GM21619 (cell line): ENCODE data around the gene WFDC1.
"Not testable (repeated sequence)": the region's sequence is repeated elsewhere in the genome, so short reads cannot be mapped to it uniquely, and the experiment has no call there.

Source experiments
- ATAC-seq: cut with Tn5 transposase; IDR thresholded peaks from one replicate; pipeline ENCODE4 v1.9.1; 2021; ENCODE audit not compliant: unreplicated experiment

Gene WFDC1

DNA sequence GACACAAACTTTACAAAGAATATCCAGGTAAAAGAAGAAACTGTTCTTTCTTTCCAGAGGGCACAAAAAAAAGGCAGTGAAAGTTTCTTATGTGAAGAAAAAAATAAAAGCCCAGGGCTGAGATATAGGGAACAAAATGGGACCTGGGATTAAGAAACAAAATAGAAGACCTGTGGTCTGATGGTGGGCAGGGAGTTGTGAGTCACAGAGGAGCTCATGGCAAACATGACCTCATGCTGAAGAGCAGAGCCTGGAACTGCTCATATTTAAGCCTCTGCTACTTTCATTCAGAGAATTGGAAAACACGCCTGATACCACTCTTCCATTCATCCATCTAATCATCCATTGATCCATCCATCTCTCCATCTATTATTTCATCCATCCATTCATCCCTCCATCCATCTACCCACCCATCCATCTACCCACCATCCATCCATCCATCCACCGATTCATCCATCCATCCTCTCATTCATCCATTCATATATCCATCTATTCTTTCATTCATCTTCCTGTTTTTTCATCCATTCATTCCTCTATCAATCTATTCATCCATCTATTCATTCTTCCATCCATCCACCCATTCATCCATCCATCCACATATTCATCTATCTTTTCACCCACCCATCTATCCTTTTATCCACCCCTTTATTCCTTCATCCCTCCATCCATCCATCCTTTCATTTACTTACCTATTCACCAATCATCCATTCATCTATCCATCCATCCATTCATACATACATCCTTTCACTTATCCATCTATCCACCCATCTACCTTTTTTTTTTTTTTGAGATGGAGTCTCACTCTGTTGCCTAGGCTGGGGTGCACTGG is 30.0 kb downstream of the WFDC1 start:
- ATAC-seq, result no peak

DNA sequence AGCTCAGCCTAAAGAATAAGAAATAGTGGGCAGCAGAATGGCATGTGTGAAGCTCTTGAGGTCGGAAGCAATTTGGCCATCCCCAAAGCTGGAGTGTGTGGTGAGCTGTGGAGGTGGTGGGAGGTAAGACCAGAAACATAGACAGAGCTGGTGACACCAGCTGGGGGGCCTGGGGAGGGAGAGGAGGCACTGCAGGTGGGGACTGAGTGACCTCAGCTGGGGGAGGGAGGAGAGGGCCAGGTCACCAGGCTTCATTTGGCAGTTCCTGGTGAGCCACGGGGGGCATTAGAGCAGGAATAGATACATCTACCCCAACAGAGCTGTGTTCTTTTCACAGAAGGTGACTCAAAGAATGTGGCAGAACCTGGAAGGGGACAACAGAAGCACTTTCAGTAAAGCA is 31.9 kb downstream of the WFDC1 start:
- no peak for ATAC-seq

DNA sequence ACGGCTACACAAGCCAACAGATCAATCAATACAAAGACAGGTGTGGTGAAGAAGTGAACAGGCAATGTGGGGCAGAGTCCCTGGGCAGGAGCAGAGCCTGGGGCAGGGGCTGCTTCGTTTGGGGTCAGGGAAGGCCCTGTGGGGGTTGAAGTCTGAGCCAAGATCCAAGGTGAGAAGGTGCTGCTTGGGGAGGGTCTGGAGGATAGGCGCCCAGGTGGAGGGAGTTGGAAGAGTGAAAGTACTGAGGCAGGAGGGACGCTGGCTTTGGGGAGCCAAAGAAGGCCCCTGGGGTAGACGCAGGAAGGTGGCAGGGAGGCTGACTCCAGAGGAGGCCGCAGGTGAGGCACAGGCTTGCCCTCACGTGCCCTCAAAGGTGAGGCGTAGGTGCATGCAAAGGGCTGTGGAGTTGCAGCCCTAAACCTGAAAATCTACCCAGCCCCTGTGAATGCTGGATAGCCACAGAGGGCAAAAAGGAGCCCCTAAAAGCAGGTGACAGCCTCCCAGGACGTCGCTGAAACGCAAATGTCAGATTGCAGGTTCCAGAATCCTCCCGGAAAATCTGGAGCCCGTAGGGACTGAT is 33.3 kb downstream of the WFDC1 start:
- ATAC-seq, result no peak

DNA sequence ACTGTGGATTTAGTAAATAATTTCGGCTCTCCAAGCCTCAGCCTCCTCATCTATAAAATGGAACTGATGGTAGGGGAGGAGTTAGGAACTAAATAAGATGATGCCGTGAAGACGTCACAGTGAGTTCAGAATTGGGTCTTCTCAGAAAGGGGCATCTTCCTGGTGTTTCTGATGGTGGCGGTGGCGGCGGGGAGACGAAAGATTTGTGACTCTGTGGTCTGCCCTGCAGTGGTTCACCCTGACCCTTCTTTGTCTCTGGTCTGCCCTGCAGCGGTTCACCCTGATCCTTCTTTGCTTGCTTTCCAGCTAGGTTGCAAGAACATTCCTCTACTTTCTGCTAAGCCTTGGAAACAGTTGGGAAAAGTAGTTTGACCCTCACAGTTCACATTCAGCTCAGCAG is 34.3 kb downstream of the WFDC1 start:
- no peak for ATAC-seq

DNA sequence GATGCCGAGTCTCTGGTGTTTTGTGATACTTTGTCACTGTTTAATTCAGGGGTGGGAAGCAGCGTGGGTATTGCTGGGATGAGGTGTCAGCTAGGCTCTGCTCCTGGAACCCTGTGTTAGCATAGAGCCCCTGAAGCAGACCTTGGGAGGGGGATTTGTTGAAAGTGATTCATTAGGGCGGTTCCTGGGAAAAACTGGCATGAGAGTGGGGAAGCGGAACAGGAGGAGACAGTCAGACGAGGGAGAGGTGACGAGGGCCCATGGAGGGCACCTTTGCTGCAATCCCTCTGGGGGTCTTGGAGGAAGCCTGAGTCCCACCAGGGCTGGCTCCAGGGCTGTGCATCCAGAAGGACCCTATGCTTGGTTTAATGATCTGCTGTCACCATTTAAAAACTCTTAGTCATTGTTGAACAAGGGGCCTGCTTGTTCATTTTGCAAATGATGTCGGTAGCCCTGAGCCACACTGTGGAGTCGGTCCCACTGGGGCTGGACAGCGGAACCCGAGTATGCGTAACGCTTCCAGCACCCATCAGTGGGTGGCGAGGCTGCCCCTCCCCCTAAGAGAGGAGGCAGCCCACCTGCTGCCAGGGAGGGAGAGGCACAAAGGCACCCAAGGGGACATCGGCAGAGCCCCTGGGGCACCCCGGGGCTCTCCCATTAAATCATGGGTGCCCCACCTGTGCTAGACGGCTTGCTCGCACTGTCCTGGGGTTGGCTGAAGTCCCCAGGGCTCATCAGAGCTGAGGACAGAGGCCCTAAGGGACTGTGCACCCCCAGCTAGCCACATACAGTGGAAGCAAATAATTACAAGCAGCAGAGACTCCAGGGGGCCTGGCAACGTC is 35.4 kb downstream of the WFDC1 start:
- ATAC-seq, result no peak

DNA sequence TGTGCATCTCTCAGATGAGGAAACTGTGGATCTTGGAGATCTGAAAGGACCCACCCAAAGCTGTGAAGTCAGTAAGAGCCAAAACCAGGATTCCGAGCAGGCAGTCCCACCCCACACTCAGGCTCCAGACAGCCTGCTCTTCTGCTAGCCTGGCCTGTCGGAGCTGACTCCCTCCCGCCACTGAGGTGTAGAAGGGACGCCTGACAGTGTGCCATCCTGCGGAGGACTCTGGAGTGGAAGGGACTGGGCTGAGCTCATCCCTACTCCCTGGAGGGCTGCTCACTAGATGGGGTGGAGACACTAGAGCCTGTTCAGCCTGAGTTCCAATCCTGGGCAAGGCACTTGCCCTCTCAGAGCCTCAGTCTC is 36.0 kb downstream of the WFDC1 start:
- no peak for ATAC-seq

DNA sequence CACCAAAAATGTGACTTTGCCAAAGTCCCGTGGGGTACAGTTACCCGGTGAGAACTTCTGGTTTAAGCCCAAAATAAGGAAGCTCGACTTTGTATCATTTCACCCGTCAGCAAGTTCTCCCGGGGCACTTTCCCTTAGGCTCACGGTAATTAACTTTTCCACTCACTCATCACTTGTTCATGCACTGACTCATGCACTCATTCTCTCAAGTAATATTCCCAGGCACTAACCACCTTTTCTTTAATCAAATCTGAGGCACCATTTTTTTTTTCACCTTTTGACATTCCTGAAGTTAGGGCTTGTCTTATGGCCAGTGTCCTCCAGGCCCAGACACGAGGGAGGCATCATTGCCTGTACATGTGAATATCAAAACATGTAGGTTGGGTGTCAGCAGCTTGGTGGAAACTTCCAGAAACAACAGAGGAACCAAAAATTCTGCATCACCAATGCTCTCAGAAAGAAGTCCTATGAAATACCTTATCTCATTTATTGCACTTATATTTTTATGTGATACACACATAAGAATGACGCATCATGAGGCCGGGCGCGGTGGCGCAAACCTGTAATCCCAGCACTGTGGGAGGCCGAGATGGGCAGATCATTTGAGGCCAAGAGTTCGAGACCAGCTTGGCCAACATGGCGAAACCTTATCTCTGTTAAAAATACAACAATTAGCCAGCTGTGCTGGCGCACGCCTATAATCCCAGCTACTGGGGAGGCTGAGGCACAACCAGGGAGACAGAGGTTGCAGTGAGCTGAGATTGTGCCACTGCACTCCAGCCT is 37.5 kb downstream of the WFDC1 start:
- no peak for ATAC-seq

DNA sequence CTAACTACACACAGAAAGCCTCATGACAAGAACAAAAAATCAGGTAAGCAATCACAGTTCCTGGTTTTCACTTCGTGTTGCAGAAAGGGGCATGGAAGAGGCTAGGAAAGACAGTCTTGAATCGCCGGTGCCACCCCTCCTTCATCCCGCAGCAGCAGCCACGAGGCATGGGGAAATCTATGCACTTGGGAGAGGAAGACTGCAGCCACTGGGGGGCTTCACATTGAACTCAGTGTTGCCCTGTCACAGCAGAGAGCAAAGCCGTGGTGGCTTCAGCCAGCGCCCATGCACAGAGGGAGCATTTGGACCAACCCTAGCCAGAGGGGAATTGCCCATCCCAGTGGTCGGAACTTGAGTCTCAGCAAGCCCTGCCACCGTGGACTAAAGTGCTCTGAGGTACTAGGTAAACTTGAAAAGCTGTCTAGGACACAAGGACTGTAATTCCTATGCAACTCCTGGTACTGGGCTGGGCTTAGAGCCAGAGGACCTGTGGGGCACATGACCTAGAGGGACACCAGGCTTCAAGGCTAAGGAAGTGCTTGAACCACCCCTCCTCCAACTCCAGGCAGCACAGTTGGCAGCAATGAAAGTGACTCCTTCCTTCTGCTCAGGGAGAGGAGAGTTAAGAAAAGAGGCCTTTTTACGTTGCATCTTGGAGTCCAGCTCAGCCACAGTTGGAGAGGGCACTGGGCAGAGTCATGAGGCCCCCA is 38.5 kb downstream of the WFDC1 start:
- no peak for ATAC-seq

DNA sequence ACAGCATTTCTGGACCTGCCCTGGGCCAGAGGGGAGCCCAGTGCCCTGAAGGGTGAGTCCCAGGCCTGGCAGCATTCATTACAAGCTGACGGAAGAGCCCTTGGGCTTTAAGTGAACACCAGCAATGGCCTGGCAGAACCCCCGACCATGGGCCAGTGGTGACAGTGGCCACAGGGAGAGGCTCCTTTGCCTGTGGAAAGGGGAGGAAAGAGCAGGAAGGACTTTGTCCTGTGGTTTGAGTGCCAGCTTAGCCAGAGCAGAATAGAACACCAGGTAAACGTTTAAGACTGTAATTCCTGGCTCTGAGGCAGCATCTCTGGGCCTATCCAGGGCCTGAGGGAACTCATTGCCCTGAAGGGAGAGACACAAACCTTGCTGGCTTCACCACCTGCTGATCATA is 39.4 kb downstream of the WFDC1 start:
- ATAC-seq, result no peak

DNA sequence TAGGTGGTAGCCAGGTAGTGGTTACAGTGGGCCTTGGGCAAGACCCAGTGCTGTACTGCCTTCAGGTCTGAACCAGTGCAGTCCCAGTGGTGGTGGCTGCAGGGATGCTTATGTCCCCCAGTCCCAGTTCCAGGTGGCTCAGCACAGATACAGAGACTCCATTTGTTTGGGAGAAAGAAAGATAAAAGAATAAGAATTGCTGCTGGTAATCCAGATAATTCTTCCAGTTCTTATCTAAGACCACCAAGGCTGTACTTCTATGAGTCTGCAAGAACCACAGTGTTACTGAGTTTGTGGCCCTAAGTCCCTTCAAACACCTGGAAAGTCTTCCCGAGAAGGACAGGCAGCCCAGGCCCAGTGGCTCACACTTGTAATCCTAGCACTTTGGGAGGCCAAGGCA is 39.8 kb downstream of the WFDC1 start:
- no peak for ATAC-seq

DNA sequence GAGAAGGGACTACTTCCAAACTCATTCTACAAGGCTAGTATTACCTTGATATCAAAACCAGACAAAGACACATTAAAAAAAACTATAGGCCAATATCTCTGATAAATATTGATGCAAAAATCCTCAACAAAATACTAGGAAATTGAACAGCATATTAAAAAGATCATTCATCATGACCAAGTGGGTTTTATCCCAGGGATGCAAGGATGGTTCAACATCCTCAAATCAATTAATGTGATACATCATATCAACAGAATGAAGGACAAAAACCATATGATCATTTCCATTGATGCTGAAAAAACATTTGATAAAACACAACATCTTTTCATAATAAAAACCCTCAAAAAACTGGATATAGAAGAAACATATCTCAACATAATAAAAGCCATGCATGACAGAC is 42.6 kb downstream of the WFDC1 start:
- ATAC-seq, result not testable (repeated sequence)

DNA sequence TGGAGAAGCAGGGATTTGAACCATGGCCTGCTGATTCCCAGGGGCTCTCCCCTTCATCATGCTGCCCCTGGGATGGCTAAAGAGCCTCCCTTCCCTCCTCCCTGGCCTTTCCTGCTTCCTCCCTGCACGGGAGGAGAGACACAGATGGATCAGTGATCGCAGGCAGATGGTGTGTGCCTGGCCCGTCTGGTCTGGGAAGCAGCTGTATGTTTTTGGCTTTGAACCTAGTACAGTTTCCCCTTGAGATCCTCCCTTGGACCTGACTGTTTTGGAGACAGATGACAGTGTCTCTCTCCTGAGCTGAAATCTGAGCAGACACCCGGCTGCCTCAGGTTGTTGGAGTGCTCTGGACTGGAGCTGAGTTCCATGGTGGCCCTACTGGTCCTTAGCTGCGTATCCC is 44.6 kb downstream of the WFDC1 start:
- no peak for ATAC-seq

DNA sequence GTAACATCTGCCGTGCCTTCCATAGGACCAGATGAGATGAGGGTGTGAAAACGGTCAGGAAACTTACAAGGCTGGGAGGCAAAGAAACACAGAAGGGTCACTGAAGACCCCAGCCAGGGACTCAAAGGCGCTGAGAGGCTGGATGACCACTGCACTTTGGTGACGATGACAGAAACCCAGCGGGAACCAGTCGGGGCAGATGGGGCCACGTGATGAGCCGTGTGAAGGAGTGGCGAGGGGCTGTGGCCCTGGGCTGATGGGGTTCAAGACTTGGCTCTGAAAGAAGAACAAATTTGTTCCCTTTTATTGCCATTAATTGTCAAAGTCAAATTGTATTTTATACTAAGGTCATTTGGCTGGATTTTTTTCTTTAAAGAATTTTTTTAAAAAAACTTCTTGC is 45.1 kb downstream of the WFDC1 start:
- no peak for ATAC-seq

DNA sequence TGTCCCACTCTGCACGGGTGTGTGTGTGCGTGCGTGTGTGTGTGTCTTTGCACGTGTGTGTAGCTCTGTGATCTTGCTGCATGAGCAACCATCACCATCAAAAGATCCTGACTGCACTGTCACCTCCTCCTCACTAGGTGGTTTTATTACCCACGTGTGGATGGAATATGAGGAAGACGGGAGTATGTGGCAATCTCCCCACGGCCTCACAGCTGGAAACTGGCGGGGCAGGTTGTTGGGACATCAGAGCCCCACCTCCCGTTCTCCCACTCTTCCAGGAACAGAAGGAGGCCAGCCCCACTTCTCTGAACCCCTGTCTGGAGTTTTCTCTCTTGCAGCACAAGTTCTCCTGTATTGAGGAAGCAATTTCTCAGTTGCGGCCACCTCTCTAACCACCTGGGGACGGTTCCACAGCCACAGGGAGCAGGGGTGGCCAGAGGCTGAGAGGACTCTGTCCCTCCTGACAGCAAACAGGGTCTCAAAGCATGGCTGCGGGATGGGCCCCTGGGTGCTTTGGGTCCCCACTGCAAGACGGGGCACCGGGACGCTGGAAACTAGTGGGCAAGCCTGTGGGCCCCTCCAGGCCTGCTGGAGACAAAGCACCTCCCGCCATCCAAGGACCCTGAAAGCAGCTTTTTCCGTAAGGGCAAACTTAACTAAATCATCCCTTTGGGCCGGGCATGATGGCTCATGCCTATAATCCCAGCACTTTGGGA is 45.8 kb downstream of the WFDC1 start:
- no peak for ATAC-seq

DNA sequence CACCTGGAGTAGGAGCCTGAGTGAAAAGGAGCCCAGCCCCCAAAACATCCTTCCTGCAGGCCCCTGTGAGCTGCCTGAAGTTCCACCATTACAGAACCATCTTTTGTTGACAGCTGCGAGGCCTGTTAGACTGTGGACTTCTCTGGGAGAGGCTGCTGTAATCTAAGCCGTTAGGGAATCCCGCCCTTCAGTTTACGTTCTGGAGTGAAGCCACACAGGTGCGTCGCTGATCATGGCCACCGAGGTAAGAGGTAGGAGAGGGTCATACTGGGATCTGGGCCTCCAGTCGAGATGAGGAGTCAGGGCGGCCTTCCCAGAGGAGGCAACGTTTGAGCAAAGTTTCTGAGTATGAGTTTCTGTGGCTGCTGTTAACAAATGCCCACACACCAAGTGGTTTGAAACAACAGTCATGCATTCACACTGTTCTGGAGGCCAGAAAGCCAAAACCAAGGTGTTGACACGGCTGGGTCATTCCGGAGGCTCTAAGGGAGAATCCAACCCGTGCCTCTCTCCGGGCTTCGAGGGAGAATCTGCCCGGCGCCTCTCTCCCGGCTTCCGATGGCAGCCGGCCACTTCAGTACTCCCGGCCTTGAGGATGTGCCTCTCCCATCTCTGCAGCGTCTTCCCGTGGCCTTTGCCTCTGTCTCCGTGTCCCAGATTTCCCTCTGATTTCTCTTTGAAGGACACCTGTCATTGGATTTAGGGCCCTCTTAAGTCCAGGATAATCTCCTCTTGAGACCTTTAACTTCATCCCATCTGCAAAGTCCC is 47.0 kb downstream of the WFDC1 start:
- ATAC-seq, result no peak

DNA sequence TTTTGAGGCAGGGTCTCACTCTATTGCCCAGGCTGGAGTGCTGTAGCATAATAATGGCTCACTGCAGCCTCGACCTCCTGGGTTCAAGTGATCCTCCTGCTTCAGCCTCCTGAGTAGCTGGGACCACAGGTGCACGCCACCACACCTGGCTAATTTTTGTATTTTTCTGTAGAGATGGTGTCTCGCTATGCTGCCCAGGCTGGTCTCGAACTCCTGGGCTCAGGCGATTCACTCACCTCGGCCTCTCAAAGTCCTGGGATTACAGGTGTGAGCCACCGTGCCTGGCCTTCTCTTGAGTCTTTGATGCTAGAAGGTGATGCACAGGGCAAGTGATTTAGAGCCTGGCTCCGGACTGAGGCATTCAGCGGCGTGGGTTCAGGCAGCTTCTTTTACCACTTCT is 49.1 kb downstream of the WFDC1 start:
- ATAC-seq, result not testable (repeated sequence)

DNA sequence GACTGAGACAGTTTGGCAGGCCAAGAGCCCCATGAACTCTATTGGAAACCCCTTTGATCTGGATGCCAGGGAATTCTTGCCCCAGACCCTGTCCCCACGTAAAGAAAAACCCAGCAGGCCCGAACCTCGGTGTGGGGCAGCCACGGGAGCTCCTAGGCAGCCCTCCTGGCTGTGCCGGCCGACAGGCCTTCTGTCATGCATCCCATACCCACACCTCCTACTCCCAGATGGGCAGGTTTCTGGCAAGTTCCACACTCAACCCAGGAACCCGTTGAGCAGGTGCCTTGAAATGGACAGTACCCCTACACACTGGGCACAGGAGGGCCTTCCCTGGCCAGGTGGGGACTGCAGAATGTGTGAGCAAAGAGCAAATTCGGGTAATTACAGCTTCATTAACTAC is 50.1 kb downstream of the WFDC1 start:
- no peak for ATAC-seq

DNA sequence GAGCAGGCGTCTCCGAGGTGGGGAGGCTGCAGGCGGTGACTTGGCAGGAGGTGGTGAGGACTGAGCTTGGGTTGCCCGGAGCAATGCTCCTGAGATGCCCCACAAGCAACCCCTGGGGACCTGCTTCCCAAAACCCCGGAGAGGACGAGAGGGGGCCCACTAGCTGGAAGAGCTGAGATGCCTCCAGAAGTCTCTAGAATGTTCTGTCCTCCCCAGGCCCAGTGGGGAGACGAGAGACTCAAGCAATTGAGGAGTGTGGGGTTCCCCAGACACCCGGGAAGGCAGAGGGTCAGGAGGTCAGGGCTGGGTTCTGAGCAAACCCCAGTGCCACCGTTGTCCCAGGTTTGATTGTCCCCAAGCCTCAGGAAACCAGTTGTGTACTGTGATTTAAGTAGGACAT is 52.5 kb downstream of the WFDC1 start:
- no peak for ATAC-seq

DNA sequence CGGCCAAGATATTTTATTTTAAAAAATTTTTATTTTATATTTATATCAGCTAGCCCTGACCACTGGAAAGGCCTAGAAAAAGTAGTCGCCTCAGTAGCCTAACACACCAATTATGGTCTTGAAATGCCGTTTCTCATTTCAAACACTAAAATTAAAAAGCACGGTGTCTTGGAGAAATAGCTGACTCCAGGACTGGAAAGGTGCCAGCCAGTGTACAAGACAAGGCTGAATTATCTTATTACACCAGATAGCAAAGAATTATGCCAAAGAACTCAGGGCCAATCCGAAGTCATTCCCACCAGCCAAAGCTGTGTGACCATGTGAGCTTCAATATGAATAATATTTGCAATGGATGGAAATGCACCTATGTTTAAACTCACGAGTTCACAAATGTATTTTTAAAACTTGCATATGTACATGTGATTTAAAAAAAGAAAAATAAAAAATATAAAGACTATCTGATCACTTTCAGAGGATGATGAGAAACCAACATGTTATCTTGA is 53.8 kb downstream of the WFDC1 start:
- ATAC-seq, result no peak
